ENCODE measurements around the gene DLEC1.

DNA sequence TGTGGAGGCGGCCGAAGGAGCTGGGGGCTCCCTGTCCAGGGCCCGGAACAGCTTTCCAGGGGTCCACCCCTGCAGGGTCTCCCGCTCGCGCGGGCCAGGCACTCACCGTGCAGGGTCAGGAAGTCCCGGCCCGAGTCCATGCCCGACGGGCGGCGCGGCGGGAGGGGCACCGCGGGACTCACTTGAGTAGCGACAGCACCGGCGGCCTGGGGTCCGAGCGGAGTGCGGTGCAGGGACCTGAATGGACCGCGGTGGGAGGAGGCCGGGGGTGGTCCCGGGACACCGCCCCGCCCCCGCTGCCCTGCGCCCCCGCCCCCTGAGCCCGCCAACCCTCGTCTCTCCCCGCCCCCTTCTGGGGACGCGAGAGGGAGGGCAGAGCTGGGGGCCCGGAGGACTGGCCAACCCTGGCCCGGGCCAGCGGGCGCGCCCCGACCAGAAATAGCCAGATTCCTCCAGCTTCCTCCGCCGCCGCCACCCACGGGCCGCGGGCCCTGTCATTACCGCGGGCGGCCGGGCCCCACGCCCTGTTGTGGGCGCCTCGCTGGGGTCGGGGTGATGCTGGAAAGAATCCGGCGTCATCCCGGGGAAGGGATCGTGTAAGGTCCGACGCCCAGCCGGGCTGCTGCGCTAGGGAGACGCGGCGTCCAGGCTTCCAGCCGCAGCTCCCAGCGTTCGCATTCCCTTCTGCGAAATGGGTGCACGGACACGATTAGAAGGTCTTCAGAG, 9.4 kb upstream of the DLEC1 start, which contains the start of gene PLCD1:
- TF ChIP-seq EZH2 (IDR thresholded peaks at IDR 0.05; ENCODE audit: low read length, missing control alignments), result no peak
- TF ChIP-seq, protein P1, sequence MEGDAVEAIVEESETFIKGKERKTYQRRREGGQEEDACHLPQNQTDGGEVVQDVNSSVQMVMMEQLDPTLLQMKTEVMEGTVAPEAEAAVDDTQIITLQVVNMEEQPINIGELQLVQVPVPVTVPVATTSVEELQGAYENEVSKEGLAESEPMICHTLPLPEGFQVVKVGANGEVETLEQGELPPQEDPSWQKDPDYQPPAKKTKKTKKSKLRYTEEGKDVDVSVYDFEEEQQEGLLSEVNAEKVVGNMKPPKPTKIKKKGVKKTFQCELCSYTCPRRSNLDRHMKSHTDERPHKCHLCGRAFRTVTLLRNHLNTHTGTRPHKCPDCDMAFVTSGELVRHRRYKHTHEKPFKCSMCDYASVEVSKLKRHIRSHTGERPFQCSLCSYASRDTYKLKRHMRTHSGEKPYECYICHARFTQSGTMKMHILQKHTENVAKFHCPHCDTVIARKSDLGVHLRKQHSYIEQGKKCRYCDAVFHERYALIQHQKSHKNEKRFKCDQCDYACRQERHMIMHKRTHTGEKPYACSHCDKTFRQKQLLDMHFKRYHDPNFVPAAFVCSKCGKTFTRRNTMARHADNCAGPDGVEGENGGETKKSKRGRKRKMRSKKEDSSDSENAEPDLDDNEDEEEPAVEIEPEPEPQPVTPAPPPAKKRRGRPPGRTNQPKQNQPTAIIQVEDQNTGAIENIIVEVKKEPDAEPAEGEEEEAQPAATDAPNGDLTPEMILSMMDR (conservative IDR thresholded peaks at IDR 0.05 in 1 of 2, IDR thresholded peaks at IDR 0.05 in 1 of 2; ENCODE audit: low read depth in 1 of 2, low read length in 2 of 2), result no peak
